HEK293 (cell line): Measurements from ENCODE around the gene ZNF775.

Experiments
- CTCF ChIA-PET: fragments of 350-600 bp; formaldehyde crosslinking; extraction: SDS; loops from one replicate; lab custom pipeline; 2021; ENCODE audit warnings: antibody characterized with exemption; lab: Yijun Ruan, JAX
- POLR2A ChIA-PET: fragments of 300-600 bp; formaldehyde crosslinking; extraction: SDS; loops from one replicate; lab custom pipeline; 2020; ENCODE audit warnings: antibody characterized with exemption, inconsistent platforms; lab: Yijun Ruan, JAX
- H3K27ac ChIP-seq: fragments of 200-500 bp; sonication (Bioruptor generic); 2 replicates; pipeline ENCODE4 v1.5.1; 2014; ENCODE audit warnings: low read depth, low read length, control low read depth, inconsistent platforms; ENCODE audit errors: extremely low read depth
- H3K36me3 ChIP-seq, 2 experiments: fragments of 200-500 bp in 1 of 2; sonication (Bioruptor generic) in 1 of 2; 1 replicate in 1 of 2; 2 replicates in 1 of 2; pipeline ENCODE4 v1.5.1; 2014 to 2017; ENCODE audit warnings: inconsistent platforms in 2 of 2, low read length in 2 of 2; ENCODE audit not compliant: control insufficient read depth in 2 of 2, insufficient read depth in 1 of 2
- H3K4me1 ChIP-seq: fragments of 200-500 bp; sonication (Bioruptor generic); 2 replicates; pipeline ENCODE4 v1.5.1; 2014; ENCODE audit warnings: mild to moderate bottlenecking, low read length, inconsistent platforms; ENCODE audit not compliant: control insufficient read depth, insufficient read depth
- H3K4me3 ChIP-seq: 2 replicates; pipeline ENCODE4 v1.5.1; 2011; ENCODE audit warnings: low read depth, mild to moderate bottlenecking, control low read depth, low read length, moderate library complexity
- H3K9me3 ChIP-seq: fragments of 200-500 bp; sonication (Bioruptor generic); 2 replicates; pipeline ENCODE4 v1.5.1; 2014; ENCODE audit warnings: low read depth, low read length, inconsistent platforms; ENCODE audit not compliant: control insufficient read depth, insufficient read depth
- BCL11A ChIP-seq: fragments of 450-650 bp; formaldehyde crosslinking; IDR thresholded peaks from 2 replicates; pipeline ENCODE4 v1.5.1; 2016; ENCODE audit warnings: low read depth, missing biosample characterization, missing genetic modification characterization
- BCL6B ChIP-seq: fragments of 450-650 bp; formaldehyde crosslinking; IDR thresholded peaks from 2 replicates; pipeline ENCODE4 v1.5.1; 2017; ENCODE audit warnings: missing biosample characterization, missing genetic modification characterization
- KLF10 ChIP-seq: fragments of 450-650 bp; IDR thresholded peaks from 2 replicates; pipeline ENCODE4 v1.5.1; 2018; ENCODE audit warnings: missing biosample characterization, mild to moderate bottlenecking, missing genetic modification characterization
- MEIS1 ChIP-seq: sonication (generic); formaldehyde crosslinking; IDR thresholded peaks from 2 replicates; pipeline ENCODE4 v1.8.1; 2022; ENCODE audit warnings: missing genetic modification reagents, mild to moderate bottlenecking, borderline replicate concordance
- TCF7L2 ChIP-seq: IDR thresholded peaks from 2 replicates; pipeline ENCODE4 v1.6.1; 2011; ENCODE audit warnings: low read depth, mild to moderate bottlenecking, inconsistent platforms, low read length, moderate library complexity, borderline replicate concordance
- ZEB2 ChIP-seq: fragments of 450-650 bp; formaldehyde crosslinking; IDR thresholded peaks from 2 replicates; pipeline ENCODE4 v1.5.1; 2016; ENCODE audit warnings: missing biosample characterization, missing genetic modification characterization
- ZFP37 ChIP-seq: fragments of 450-650 bp; formaldehyde crosslinking; IDR thresholded peaks from 2 replicates; pipeline ENCODE4 v1.5.1; 2016; ENCODE audit warnings: missing biosample characterization, missing genetic modification characterization
- ZNF175 ChIP-seq: fragments of 450-650 bp; formaldehyde crosslinking; IDR thresholded peaks from 2 replicates; pipeline ENCODE4 v1.5.1; 2016; ENCODE audit warnings: missing biosample characterization, missing genetic modification characterization
- ZNF2 ChIP-seq: fragments of 450-650 bp; formaldehyde crosslinking; IDR thresholded peaks from 2 replicates; pipeline ENCODE4 v1.5.1; 2016; ENCODE audit warnings: missing biosample characterization, missing genetic modification characterization
- ZNF335 ChIP-seq: fragments of 450-650 bp; formaldehyde crosslinking; conservative IDR thresholded peaks from 2 replicates; pipeline ENCODE4 v1.5.1; 2016; ENCODE audit warnings: missing biosample characterization, missing genetic modification characterization
- ZNF426 ChIP-seq: fragments of 450-650 bp; formaldehyde crosslinking; IDR thresholded peaks from 2 replicates; pipeline ENCODE4 v1.5.1; 2017; ENCODE audit warnings: missing biosample characterization, missing genetic modification characterization, mild to moderate bottlenecking, inconsistent platforms, moderate library complexity
- ZNF449 ChIP-seq: fragments of 450-650 bp; formaldehyde crosslinking; IDR thresholded peaks from 2 replicates; pipeline ENCODE4 v1.5.1; 2017; ENCODE audit warnings: missing biosample characterization, mild to moderate bottlenecking, missing genetic modification characterization, moderate library complexity
- ZNF544 ChIP-seq: fragments of 450-650 bp; formaldehyde crosslinking; IDR thresholded peaks from 2 replicates; pipeline ENCODE4 v1.5.0; 2017; ENCODE audit warnings: missing biosample characterization, missing genetic modification characterization
- ZNF558 ChIP-seq: fragments of 450-650 bp; formaldehyde crosslinking; IDR thresholded peaks from 2 replicates; pipeline ENCODE4 v1.5.1; 2016; ENCODE audit warnings: missing biosample characterization, missing genetic modification characterization
- ZNF692 ChIP-seq: fragments of 450-650 bp; formaldehyde crosslinking; IDR thresholded peaks from 2 replicates; pipeline ENCODE4 v1.5.1; 2016; ENCODE audit warnings: missing biosample characterization, missing genetic modification characterization
- ZNF768 ChIP-seq: fragments of 450-650 bp; formaldehyde crosslinking; IDR thresholded peaks from 2 replicates; pipeline ENCODE4 v1.5.1; 2018; ENCODE audit warnings: missing biosample characterization, mild to moderate bottlenecking, missing genetic modification characterization
- TF ChIP-seq, protein P1 (sequence below): fragments of 450-650 bp; formaldehyde crosslinking; IDR thresholded peaks from 2 replicates; pipeline ENCODE4 v1.5.1; 2016; ENCODE audit warnings: missing biosample characterization, missing genetic modification characterization

The ZNF775 gene

GRCh38 chr7:150380463-150380862, 1.3 kb downstream of the ZNF775 start:
- POLR2A ChIA-PET = interaction anchor here (0.6 to 1.3 kb wide), 2 partner anchors 12 to 13 kb away, joined by 6 read pairs; partner anchors contain the start of gene REPIN1
- peaks cover 3% of the 10 kb centered on the region; the same call in 1 of the 2 replicates for H3K4me1 ChIP-seq

DNA sequence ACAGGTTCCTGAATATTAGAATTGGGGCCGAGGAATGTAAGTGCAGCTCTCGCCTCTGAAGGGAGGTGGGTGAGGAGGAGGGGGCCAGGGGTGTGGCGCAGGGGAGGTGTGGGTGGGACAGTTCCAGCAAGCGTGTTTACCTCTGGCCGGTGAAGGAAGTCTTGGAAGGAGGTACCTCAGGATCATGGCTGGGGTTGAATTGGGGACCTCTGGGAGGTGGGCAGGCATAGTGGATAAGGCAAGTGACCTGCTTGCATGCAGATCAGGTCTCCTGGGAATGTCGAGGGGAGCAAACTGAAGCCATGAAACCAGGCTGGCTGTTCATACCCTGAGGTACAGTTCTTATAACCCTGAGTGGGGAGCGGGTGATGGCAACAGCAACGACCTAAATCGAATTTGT, 2.0 kb downstream of the ZNF775 start:
- CTCF ChIA-PET = no interaction called here
- peaks cover 3% of the 10 kb centered on the region; the same call in 1 of the 2 replicates for H3K4me1 ChIP-seq
- H3K36me3 ChIP-seq = peaks cover 0 to 4% of the 10 kb centered on the region in 2 experiments; a peak in 1 of 3 replicates
- TF ChIP-seq MEIS1 (CRISPR knock-in tag) (no peak), ZNF175 (no peak), KLF10 (tag by site-specific recombination) (no peak)
- TF ChIP-seq, all 188 proteins: peak for 0
- POLR2A ChIA-PET = no interaction called here
- Histone ChIP-seq H3K9me3 (no peaks in the 10 kb centered on the region), H3K4me3 (no peak overlapping the region), H3K27ac (no peak overlapping the region)

More at GRCh38 chr7:150380463-150380862, 1.3 kb downstream of the ZNF775 start:
- no peak overlapping the region; the same call in 1 of the 2 replicates for H3K4me3 ChIP-seq
- CTCF ChIA-PET = no interaction called here
- H3K9me3 ChIP-seq = no peaks in the 10 kb centered on the region
- H3K36me3 ChIP-seq = peaks cover 0 to 4% of the 10 kb centered on the region in 2 experiments; a peak in 1 of 3 replicates
- TF ChIP-seq ZNF544 (tag by site-specific recombination) = no peak
- TF ChIP-seq ZNF449 = no peak
- no peak for TF ChIP-seq ZNF768 (tag by site-specific recombination)
- no peak for TF ChIP-seq ZEB2
- TF ChIP-seq ZNF426 (tag by site-specific recombination) = no peak
- TF ChIP-seq ZNF2 (tag by site-specific recombination) = no peak
- TF ChIP-seq ZFP37 (tag by site-specific recombination) = no peak
- no peak for TF ChIP-seq ZNF335 (tag by site-specific recombination)
- TF ChIP-seq ZNF692 (tag by site-specific recombination) = no peak
- TF ChIP-seq BCL6B (tag by site-specific recombination) = no peak
- no peak for TF ChIP-seq ZNF558 (tag by site-specific recombination)
- no peak for TF ChIP-seq BCL11A (tag by site-specific recombination)
- TF ChIP-seq, protein P1, sequence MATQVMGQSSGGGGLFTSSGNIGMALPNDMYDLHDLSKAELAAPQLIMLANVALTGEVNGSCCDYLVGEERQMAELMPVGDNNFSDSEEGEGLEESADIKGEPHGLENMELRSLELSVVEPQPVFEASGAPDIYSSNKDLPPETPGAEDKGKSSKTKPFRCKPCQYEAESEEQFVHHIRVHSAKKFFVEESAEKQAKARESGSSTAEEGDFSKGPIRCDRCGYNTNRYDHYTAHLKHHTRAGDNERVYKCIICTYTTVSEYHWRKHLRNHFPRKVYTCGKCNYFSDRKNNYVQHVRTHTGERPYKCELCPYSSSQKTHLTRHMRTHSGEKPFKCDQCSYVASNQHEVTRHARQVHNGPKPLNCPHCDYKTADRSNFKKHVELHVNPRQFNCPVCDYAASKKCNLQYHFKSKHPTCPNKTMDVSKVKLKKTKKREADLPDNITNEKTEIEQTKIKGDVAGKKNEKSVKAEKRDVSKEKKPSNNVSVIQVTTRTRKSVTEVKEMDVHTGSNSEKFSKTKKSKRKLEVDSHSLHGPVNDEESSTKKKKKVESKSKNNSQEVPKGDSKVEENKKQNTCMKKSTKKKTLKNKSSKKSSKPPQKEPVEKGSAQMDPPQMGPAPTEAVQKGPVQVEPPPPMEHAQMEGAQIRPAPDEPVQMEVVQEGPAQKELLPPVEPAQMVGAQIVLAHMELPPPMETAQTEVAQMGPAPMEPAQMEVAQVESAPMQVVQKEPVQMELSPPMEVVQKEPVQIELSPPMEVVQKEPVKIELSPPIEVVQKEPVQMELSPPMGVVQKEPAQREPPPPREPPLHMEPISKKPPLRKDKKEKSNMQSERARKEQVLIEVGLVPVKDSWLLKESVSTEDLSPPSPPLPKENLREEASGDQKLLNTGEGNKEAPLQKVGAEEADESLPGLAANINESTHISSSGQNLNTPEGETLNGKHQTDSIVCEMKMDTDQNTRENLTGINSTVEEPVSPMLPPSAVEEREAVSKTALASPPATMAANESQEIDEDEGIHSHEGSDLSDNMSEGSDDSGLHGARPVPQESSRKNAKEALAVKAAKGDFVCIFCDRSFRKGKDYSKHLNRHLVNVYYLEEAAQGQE (tag by site-specific recombination) = no peak
- no peak for TF ChIP-seq TCF7L2
- no peak overlapping the region for H3K27ac ChIP-seq
